GM12873 (cell line): ENCODE data around the gene GATM.

Source experiments
- TF ChIP-seq, protein P1 (sequence below): IDR thresholded peaks from 2 replicates; pipeline ENCODE4 v1.5.1; 2012; ENCODE audit warnings: low read depth, mild to moderate bottlenecking, moderate library complexity, low read length, control low read depth; ENCODE audit not compliant: insufficient read depth; ENCODE audit errors: missing control alignments

GATM gene

DNA sequence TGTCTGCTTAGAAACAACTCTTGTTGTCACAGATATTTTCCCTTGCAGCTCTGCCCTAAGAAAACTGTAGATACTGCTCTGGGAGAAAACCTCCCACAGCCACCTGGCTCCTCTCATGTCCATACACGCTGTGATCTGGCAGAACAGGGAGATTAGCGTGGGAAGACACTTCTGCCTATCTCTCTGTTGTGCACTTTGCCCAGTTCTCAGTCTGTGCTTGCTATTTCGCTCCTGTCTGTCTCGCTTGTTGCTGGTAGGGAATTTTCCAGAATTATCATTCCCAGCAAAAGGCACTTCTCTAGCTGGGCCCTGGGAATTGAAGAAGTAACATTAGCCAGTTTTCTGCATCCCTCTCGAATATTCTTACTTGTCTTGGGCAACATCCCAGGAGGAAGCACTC, 8.1 kb upstream of the GATM start:
- TF ChIP-seq, protein P1, sequence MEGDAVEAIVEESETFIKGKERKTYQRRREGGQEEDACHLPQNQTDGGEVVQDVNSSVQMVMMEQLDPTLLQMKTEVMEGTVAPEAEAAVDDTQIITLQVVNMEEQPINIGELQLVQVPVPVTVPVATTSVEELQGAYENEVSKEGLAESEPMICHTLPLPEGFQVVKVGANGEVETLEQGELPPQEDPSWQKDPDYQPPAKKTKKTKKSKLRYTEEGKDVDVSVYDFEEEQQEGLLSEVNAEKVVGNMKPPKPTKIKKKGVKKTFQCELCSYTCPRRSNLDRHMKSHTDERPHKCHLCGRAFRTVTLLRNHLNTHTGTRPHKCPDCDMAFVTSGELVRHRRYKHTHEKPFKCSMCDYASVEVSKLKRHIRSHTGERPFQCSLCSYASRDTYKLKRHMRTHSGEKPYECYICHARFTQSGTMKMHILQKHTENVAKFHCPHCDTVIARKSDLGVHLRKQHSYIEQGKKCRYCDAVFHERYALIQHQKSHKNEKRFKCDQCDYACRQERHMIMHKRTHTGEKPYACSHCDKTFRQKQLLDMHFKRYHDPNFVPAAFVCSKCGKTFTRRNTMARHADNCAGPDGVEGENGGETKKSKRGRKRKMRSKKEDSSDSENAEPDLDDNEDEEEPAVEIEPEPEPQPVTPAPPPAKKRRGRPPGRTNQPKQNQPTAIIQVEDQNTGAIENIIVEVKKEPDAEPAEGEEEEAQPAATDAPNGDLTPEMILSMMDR, result no peak

DNA sequence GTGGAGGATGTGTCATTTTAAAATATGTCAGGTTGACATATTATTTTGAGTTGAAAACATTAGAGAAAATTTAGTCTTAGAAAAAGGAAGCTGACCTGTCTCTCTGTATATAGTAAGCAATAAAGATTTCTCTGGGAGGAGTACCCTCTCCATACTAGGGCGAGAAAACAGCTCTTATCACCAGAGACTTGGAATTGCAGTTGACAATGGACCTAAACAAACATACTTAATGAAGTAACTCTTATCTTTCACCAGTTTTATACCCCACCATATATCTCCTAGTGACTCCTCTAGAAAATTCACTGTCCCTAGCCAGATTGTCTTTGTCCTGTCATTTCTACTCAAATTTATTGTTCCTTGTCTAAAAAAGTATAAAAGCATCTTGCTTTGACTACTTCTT, 7.2 kb upstream of the GATM start:
- TF ChIP-seq, protein P1, result no peak

DNA sequence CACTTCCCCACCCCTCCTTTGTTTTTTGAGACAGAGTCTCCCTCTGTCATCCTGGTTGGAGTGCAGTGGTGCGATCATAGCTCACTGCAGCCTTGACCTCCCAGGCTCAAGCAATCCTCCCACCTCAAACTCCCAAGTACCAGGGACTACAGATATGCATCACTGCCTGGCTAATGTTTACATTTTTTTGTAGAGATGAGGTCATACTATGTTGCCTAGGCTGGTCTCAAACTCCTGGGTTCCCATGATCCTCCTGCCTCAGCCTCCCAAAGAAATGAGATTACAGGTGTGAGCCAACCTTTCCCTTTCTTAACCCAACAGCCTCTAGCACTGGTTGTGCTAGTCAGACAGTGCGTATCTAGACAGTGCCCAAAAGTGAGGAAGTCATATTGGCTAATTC, 6.4 kb upstream of the GATM start:
- TF ChIP-seq, protein P1, result no peak

DNA sequence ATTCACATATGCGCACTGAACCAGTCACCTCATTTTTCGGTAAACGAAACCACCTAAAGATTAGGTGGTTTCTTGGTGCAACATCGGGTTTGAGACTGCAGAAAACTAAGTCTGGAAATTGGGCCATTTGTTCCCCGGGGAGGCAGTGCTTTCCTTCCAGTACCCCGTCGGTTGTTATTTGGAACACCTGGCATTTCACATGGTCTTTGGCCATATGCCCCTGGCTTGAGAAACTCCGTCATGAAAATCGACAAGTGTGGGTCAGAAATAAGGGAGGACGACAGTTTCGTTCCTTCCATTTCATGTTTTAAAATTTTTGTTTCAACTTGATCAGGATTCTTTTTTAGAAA, 544 bp upstream of the GATM start:
- TF ChIP-seq, protein P1, result no peak

DNA sequence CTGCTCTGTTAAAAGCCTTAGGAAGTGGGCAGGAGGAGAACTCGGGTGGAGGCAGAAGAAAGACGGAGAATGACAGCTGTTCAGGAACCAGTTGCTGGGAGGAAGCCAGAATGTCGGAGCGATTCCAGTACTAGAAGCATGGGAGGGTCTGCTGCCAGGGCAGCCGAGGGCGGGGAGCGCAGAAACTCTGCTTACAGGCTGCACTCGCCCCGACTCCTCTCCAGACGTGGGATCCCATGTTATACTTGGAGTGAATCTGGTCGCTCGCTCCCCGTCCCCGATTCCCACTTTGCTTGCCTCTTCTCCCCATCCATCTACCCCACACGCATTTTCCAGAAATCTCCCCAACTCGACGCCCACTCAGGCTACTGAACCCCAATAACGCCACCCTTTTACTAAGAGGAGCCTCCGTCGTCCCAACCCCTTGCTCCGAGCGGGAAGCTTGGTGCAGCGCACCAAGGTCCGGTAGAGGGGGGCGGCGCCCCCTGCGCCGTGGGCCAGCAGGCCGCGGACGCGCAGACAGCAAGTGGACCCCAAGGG, 665 bp downstream of the GATM start:
- TF ChIP-seq, protein P1, result no peak

DNA sequence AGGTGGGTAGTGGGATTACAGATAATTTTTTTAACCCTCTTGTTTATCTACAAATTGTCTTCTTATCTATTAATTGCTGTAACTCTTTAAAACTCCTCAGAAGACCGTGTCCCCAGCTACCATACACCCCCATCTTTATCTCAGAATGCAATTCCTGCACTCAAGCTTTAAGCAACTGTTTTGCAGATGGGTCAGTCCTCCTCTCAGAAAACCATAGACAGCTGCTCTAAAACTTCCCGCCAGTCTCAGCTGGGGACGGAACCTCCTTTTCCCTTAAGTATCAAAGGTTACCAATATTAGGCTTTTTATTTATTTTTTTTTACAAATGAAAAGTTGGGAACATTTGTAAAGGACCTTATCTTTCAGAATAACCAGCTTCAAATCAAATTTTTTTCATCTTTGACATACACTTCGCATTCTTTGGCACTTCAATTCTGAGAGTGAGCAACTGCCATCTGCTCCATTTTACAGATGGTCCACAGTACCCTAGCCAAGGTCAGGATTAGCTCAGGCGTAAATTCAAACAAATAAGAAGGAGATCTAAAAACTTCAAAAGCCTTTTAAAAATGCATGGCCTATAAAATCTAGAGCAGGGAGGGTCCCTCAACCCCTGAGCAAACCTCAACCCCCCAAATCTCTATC, 1.3 kb downstream of the GATM start:
- TF ChIP-seq, protein P1, result no peak

DNA sequence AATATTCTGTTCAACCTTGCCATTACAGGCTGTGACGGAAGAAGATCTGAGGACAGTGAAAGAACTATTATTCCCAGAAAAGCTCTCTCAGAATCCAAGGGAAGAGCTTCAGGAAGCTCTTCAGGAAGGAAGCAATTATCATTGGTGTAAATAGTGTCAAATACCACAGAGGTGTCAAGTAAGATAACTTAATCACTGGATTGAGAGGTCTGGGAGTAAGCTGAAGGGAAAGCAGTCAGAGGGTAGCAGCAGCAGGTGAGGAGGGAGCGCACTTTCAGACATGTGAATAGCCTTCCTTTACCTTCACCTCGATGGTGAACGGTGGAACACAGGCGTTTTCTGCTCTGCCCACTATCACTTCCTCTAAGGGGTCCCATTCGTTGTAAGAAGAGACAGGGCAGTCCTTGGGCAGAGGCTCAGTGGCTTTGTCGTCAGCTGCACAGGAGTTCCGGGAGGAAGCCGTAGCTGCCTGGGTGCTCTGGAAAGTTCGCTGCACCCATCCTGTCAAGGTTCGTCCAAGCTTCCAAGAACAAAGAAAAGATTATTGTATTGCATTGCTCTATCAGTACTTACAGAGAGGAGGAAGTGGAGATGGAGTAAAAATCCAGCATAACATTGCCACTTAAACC, 1.9 kb downstream of the GATM start:
- TF ChIP-seq, protein P1, result no peak
